GM12878 (cell line): ENCODE data around the gene LAMA5. TPM values are rescaled to one million over a fixed set of nuclear protein-coding genes. Genes with fewer than 3 reads are reported as not detected.

Source experiments
- ATAC-seq: fragments of 200-7000 bp; cut with Tn5 transposase; 3 replicates; pipeline ENCODE4 v1.9.1; 2020; ENCODE audit warnings: mild to moderate bottlenecking, moderate library complexity
- BruUV-seq: library from RNA; stranded (reverse); fragments of 400-500 nt; replicated peaks from 2 replicates; lab custom pipeline; 2021; lab: Mats Ljungman, UMichigan
- CTCF ChIA-PET: fragments of 300-600 bp; sonication (Branson Sonifier 250); formaldehyde crosslinking; extraction: SDS; loops from one replicate; lab custom pipeline; 2021; ENCODE audit warnings: inconsistent platforms; lab: Yijun Ruan, JAX
- POLR2A ChIA-PET: fragments of 350-600 bp; formaldehyde crosslinking; extraction: SDS; loops from one replicate; lab custom pipeline; 2021; ENCODE audit warnings: inconsistent platforms; lab: Charles Lee
- RAD21 ChIA-PET: fragments of 300-600 bp; sonication (Branson Sonifier 250); formaldehyde crosslinking; loops from one replicate; lab custom pipeline; 2023; ENCODE audit warnings: antibody characterized with exemption; ENCODE audit not compliant: unreplicated experiment; lab: Charles Lee
- SMC1A ChIA-PET: fragments of 300-600 bp; sonication (Branson Sonifier 250); formaldehyde crosslinking; loops from one replicate; lab custom pipeline; 2023; ENCODE audit not compliant: unreplicated experiment, uncharacterized antibody; lab: Charles Lee
- DNase-seq: peaks from one replicate; pipeline ENCODE4 v3.0.0-alpha.2; 2011; ENCODE audit warnings: low read depth, low spot score
- FAIRE-seq: peaks from 3 replicates; lab custom pipeline; 2011; peaks lifted over from hg19 to GRCh38; lab: Jason Lieb, UNC
- H2AFZ ChIP-seq: 2 replicates; pipeline ENCODE4 v1.6.0; 2011; ENCODE audit warnings: low read depth, low read length, control low read depth; ENCODE audit not compliant: control insufficient read depth
- H3K27ac ChIP-seq: 2 replicates; pipeline ENCODE4 v1.5.1; 2011; ENCODE audit warnings: control low read depth; ENCODE audit not compliant: control insufficient read depth, insufficient read depth
- H3K27me3 ChIP-seq, 2 experiments: replicated peaks in 1 of 2; 2 replicates each; pipeline versions ENCODE4 v1.6.0 to v1.6.1; 2011; ENCODE audit warnings: low read length in 1 of 2; ENCODE audit not compliant: control insufficient read depth in 2 of 2, insufficient read depth in 2 of 2
- H3K36me3 ChIP-seq, 2 experiments: 2 replicates each; pipeline ENCODE4 v1.5.1; 2011; ENCODE audit warnings: low read length in 1 of 2; ENCODE audit not compliant: control insufficient read depth in 2 of 2, insufficient read depth in 2 of 2
- H3K4me1 ChIP-seq: 2 replicates; pipeline ENCODE4 v1.6.1; 2011; ENCODE audit warnings: mild to moderate bottlenecking, low read length, moderate library complexity, mixed read lengths; ENCODE audit not compliant: control insufficient read depth, insufficient read depth
- H3K4me2 ChIP-seq: 2 replicates; pipeline ENCODE4 v1.6.0; 2011; ENCODE audit warnings: control low read depth; ENCODE audit not compliant: control insufficient read depth, insufficient read depth
- H3K4me3 ChIP-seq: fragments of 200-600 bp; sonication (generic); 2 replicates; pipeline ENCODE4 v1.5.1; 2016
- H3K79me2 ChIP-seq: 2 replicates; pipeline ENCODE4 v1.6.0; 2011; ENCODE audit warnings: low read length; ENCODE audit not compliant: control insufficient read depth, insufficient read depth
- H3K9ac ChIP-seq: 2 replicates; pipeline ENCODE4 v1.8.0; 2011; ENCODE audit warnings: low read length, control low read depth, mixed read lengths; ENCODE audit not compliant: control insufficient read depth, insufficient read depth
- H3K9me3 ChIP-seq: replicated peaks from 3 replicates; pipeline ENCODE4 v1.5.1; 2011; ENCODE audit warnings: mild to moderate bottlenecking, low read length; ENCODE audit not compliant: control insufficient read depth, insufficient read depth
- H4K20me1 ChIP-seq: 2 replicates; pipeline ENCODE4 v1.6.0; 2011; ENCODE audit not compliant: control insufficient read depth, insufficient read depth
- CBX3 ChIP-seq: fragments of 200-600 bp; sonication (generic); IDR thresholded peaks from 2 replicates; pipeline ENCODE4 v1.6.1; 2016; ENCODE audit warnings: low read depth, borderline replicate concordance
- ESRRA ChIP-seq: IDR thresholded peaks from 2 replicates; pipeline ENCODE4 v1.6.1; 2012; ENCODE audit warnings: mild to moderate bottlenecking, low read length, improper control_type of control experiment
- ETV6 ChIP-seq, 2 experiments: fragments of 450-650 bp in 1 of 2; IDR thresholded peaks in 1 of 2; conservative IDR thresholded peaks in 1 of 2; 2 replicates each; pipeline ENCODE4 v1.6.1; 2014; ENCODE audit warnings: antibody characterized with exemption in 1 of 2, borderline replicate concordance in 1 of 2, low read depth in 1 of 2, mild to moderate bottlenecking in 1 of 2, moderate library complexity in 1 of 2
- GABPA ChIP-seq: IDR thresholded peaks from 2 replicates; pipeline ENCODE4 v1.6.1; 2014; ENCODE audit warnings: antibody characterized with exemption, low read depth, mild to moderate bottlenecking, inconsistent platforms
- MTA3 ChIP-seq: IDR thresholded peaks from 2 replicates; pipeline ENCODE4 v1.6.1; 2012; ENCODE audit warnings: low read length, inconsistent platforms, borderline replicate concordance
- RAD21 ChIP-seq: IDR thresholded peaks from 2 replicates; pipeline ENCODE4 v1.6.1; 2011; ENCODE audit warnings: mild to moderate bottlenecking, low read depth, low read length, moderate library complexity; ENCODE audit not compliant: insufficient read depth
- RFX5 ChIP-seq: IDR thresholded peaks from 2 replicates; pipeline ENCODE4 v1.6.1; 2011; ENCODE audit warnings: low read depth, low read length, improper control_type of control experiment
- TARDBP ChIP-seq: IDR thresholded peaks from 2 replicates; pipeline ENCODE4 v1.6.1; 2016; ENCODE audit warnings: borderline replicate concordance
- whole genome bisulfite sequencing: methylation state at CpG from one replicate; pipeline ENCODE4 v1.1.6; 2016; ENCODE audit warnings: low lambda C conversion rate; ENCODE audit not compliant: insufficient replicate concordance, insufficient coverage; ENCODE audit errors: missing lambda C conversion rate; 5-methylcytosine and 5-hydroxymethylcytosine counted together
- in situ Hi-C: fragments of 300-500 bp; cut with MboI; formaldehyde crosslinking; loops from 9 replicates; pipeline ENCODE4 v1.14.3; 2018; ENCODE audit warnings: mixed read lengths
- intact Hi-C: fragments of 100-400 bp; cut with micrococcal nuclease; formaldehyde crosslinking; loops from one replicate; pipeline ENCODE4 v1.14.2; 2022; ENCODE audit not compliant: unreplicated experiment
- polyA plus RNA-seq, 11 experiments: library from polyadenylated mRNA; depleted of rRNA in 4 of 11; unstranded in 6 of 11; stranded (reverse) in 5 of 11; fragments of >200 nt; fragmentation: Nextera tagmentation in 4 of 11; fragmentation: Illumina TruSeq in 1 of 11; extraction: Ambion mirVana in 4 of 11; extraction: Trizol in 1 of 11; gene quantifications; 1 replicate in 1 of 11; 2 replicates in 10 of 11; pipeline versions ENCODE4 v1.2.1 to v1.2.3, GENCODE V29; 2011 to 2016; ENCODE audit warnings: inconsistent platforms in 2 of 11, missing spikeins in 2 of 11, low read depth in 1 of 11
- total RNA-seq, 4 experiments: library from RNA; depleted of rRNA in 3 of 4; stranded (reverse); fragments of >200 nt in 3 of 4; fragmentation: Illumina TruSeq in 1 of 4; extraction: Trizol in 1 of 4; gene quantifications; 2 replicates each; pipeline versions ENCODE4 v1.2.1 to v1.2.3, GENCODE V29; 2013 to 2021
- TF ChIP-seq, protein P1 (sequence below): IDR thresholded peaks from 2 replicates; pipeline ENCODE4 v1.6.1; 2012; ENCODE audit warnings: low read depth, low read length, improper control_type of control experiment
- TF ChIP-seq, protein P2 (sequence below): fragments of 450-650 bp; IDR thresholded peaks from 2 replicates; pipeline ENCODE4 v1.6.1; 2018; ENCODE audit warnings: borderline replicate concordance, mild to moderate bottlenecking; ENCODE audit not compliant: partially characterized antibody
- TF ChIP-seq, protein P3 (sequence below): fragments of 450-650 bp; IDR thresholded peaks from 2 replicates; pipeline ENCODE4 v1.6.1; 2016; ENCODE audit warnings: mild to moderate bottlenecking
- TF ChIP-seq, protein P4 (sequence below): IDR thresholded peaks from 2 replicates; pipeline ENCODE4 v1.6.1; 2012; ENCODE audit warnings: mild to moderate bottlenecking, low read depth, low read length

Gene LAMA5
- total and polyA plus RNA-seq, 10 of the 15 experiments (the other 5 are each of a cell fraction or from before 2014, with no cell fraction given): 0.09 to 3.1 (median 1.6) TPM; not detected in 3

DNA sequence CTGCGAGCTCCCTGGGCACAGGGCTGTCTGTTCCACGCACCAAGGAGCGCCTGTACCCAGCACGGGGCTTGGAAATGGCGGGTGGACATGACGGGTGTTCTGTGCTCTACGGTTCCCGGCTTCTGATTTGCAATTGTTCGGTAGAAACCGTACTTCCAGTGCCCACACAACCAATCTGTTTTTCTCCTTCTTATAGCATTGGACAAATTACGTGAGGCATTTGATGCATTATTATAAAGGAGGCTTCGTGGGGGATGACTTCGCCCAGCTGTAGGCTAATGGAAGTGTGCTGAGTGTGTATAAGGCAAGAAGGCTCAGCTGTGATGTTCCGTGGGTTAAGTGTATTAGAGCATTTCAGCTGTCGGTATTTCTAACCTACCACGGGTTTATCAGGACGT lies 10.0 kb upstream of the LAMA5 start:
- H3K4me1 ChIP-seq: no peaks in the 10 kb centered on the region
- ChIA-PET SMC1A (no interaction called here), POLR2A (no interaction called here), RAD21 (no interaction called here), CTCF (no interaction called here)
- H3K27me3 ChIP-seq: no peaks in the 10 kb centered on the region
- no peak for DNase-seq
- H3K4me2 ChIP-seq: no peak overlapping the region
- H3K27ac ChIP-seq: no peak overlapping the region
- no TSS peak for BruUV-seq
- no peak for FAIRE-seq
- no peak overlapping the region for H3K4me3 ChIP-seq
- no peak for ATAC-seq
- intact Hi-C loops (no loop called here), in situ Hi-C loops (loop anchor here (25.0 kb wide), 1 partner anchor 365 kb away; no protein-coding TSS in a partner anchor)
- H4K20me1 ChIP-seq: no peaks in the 10 kb centered on the region
- H3K9me3 ChIP-seq: no peaks in the 10 kb centered on the region
- TF ChIP-seq, protein P1, sequence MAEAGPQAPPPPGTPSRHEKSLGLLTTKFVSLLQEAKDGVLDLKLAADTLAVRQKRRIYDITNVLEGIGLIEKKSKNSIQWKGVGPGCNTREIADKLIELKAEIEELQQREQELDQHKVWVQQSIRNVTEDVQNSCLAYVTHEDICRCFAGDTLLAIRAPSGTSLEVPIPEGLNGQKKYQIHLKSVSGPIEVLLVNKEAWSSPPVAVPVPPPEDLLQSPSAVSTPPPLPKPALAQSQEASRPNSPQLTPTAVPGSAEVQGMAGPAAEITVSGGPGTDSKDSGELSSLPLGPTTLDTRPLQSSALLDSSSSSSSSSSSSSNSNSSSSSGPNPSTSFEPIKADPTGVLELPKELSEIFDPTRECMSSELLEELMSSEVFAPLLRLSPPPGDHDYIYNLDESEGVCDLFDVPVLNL: no peak
- TF ChIP-seq RAD21 (no peak), RFX5 (no peak), GABPA (no peak), MTA3 (no peak), CBX3 (no peak), TARDBP (no peak), ESRRA (no peak), ETV6 (conservative IDR thresholded peaks at IDR 0.05 in 1 of 2, IDR thresholded peaks at IDR 0.05 in 1 of 2; ENCODE audit: borderline replicate concordance in 1 of 2, low read depth in 1 of 2) (no peak)
- TF ChIP-seq, protein P2, sequence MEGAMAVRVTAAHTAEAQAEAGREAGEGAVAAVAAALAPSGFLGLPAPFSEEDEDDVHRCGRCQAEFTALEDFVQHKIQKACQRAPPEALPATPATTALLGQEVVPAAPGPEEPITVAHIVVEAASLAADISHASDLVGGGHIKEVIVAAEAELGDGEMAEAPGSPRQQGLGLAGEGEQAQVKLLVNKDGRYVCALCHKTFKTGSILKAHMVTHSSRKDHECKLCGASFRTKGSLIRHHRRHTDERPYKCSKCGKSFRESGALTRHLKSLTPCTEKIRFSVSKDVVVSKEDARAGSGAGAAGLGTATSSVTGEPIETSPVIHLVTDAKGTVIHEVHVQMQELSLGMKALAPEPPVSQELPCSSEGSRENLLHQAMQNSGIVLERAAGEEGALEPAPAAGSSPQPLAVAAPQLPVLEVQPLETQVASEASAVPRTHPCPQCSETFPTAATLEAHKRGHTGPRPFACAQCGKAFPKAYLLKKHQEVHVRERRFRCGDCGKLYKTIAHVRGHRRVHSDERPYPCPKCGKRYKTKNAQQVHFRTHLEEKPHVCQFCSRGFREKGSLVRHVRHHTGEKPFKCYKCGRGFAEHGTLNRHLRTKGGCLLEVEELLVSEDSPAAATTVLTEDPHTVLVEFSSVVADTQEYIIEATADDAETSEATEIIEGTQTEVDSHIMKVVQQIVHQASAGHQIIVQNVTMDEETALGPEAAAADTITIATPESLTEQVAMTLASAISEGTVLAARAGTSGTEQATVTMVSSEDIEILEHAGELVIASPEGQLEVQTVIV: no peak
- TF ChIP-seq, protein P3, sequence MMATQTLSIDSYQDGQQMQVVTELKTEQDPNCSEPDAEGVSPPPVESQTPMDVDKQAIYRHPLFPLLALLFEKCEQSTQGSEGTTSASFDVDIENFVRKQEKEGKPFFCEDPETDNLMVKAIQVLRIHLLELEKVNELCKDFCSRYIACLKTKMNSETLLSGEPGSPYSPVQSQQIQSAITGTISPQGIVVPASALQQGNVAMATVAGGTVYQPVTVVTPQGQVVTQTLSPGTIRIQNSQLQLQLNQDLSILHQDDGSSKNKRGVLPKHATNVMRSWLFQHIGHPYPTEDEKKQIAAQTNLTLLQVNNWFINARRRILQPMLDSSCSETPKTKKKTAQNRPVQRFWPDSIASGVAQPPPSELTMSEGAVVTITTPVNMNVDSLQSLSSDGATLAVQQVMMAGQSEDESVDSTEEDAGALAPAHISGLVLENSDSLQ: no peak
- TF ChIP-seq, protein P4, sequence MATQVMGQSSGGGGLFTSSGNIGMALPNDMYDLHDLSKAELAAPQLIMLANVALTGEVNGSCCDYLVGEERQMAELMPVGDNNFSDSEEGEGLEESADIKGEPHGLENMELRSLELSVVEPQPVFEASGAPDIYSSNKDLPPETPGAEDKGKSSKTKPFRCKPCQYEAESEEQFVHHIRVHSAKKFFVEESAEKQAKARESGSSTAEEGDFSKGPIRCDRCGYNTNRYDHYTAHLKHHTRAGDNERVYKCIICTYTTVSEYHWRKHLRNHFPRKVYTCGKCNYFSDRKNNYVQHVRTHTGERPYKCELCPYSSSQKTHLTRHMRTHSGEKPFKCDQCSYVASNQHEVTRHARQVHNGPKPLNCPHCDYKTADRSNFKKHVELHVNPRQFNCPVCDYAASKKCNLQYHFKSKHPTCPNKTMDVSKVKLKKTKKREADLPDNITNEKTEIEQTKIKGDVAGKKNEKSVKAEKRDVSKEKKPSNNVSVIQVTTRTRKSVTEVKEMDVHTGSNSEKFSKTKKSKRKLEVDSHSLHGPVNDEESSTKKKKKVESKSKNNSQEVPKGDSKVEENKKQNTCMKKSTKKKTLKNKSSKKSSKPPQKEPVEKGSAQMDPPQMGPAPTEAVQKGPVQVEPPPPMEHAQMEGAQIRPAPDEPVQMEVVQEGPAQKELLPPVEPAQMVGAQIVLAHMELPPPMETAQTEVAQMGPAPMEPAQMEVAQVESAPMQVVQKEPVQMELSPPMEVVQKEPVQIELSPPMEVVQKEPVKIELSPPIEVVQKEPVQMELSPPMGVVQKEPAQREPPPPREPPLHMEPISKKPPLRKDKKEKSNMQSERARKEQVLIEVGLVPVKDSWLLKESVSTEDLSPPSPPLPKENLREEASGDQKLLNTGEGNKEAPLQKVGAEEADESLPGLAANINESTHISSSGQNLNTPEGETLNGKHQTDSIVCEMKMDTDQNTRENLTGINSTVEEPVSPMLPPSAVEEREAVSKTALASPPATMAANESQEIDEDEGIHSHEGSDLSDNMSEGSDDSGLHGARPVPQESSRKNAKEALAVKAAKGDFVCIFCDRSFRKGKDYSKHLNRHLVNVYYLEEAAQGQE: no peak
- no peaks in the 10 kb centered on the region for H3K79me2 ChIP-seq
- no peak overlapping the region for H3K9ac ChIP-seq
- H3K36me3 ChIP-seq: no peaks in the 10 kb centered on the region; a peak in 2 of 4 replicates
- WGBS: 70% methylated on average over 17 of the region's 17 CpGs
- no peak overlapping the region for H2AFZ ChIP-seq
